Measurements from ENCODE around the gene ADGRG1.

- no peak for TF ChIP-seq CTCF (IDR thresholded peaks at IDR 0.05)
- TF ChIP-seq YY1 (IDR thresholded peaks at IDR 0.05; ENCODE audit: low read depth), result no peak
- no peak for TF ChIP-seq RCOR1 (IDR thresholded peaks at IDR 0.05; ENCODE audit: low read length)
- TF ChIP-seq SIN3A (IDR thresholded peaks at IDR 0.05; ENCODE audit: borderline replicate concordance, low read depth, low read length), result no peak
- TF ChIP-seq POLR2AphosphoS5 (IDR thresholded peaks at IDR 0.05; ENCODE audit: low read depth, low read length), result no peak
- TF ChIP-seq ELF1 (IDR thresholded peaks at IDR 0.05), result no peak
- no peak for TF ChIP-seq USF2 (IDR thresholded peaks at IDR 0.05; ENCODE audit: borderline replicate concordance, low read depth, low read length)
- TF ChIP-seq RAD21 (IDR thresholded peaks at IDR 0.05; ENCODE audit: low read length), result no peak
- TF ChIP-seq TEAD4 (IDR thresholded peaks at IDR 0.05; ENCODE audit: borderline replicate concordance, insufficient read depth), result no peak
- no peak for TF ChIP-seq REST (IDR thresholded peaks at IDR 0.05; ENCODE audit: low read depth, low read length)
- no peak for TF ChIP-seq MEF2A (IDR thresholded peaks at IDR 0.05; ENCODE audit: borderline replicate concordance, low read depth)
- TF ChIP-seq FOXJ3 (CRISPR knock-in tag; IDR thresholded peaks at IDR 0.05), result no peak
- no peak for TF ChIP-seq NRF1 (IDR thresholded peaks at IDR 0.05; ENCODE audit: low read depth, low read length)
Observed at GRCh38 chr16:57685633-57686032, 57.2 kb downstream of the ADGRG1 start.
